Activated CD8-positive, alpha-beta memory T cell treated with anti-CD3 and anti-CD28 coated beads, Interleukin-2, amount 10 ng/mL, durations not matched to agents 7 days and 5 days (primary cell): Measurements from ENCODE around the gene PCP4L1. TPM values are rescaled to one million over a fixed set of nuclear protein-coding genes. Genes with fewer than 3 reads are reported as not detected.
A peak's percentile ranks its signal among the peaks of the same experiment; 100 is the strongest.

Source experiments
- ATAC-seq: fragments of 150-1000 bp; cut with Tn5 transposase; one replicate; pipeline ENCODE4 v1.10.0; 2021; ENCODE audit warnings: moderate library complexity
- CTCF ChIA-PET: fragments of 350-600 bp; sonication (Branson Sonifier 250); formaldehyde crosslinking; loops from one replicate; lab custom pipeline; 2021; ENCODE audit warnings: antibody characterized with exemption; lab: Charles Lee
- DNase-seq: peaks from one replicate; pipeline ENCODE4 v3.0.0-alpha.2; 2020
- H3K27ac Mint-ChIP-seq: one replicate; pipeline ENCODE4 v1.8.0; 2021; ENCODE audit warnings: mild to moderate bottlenecking, mixed read lengths
- H3K27me3 Mint-ChIP-seq: one replicate; pipeline ENCODE4 v1.8.0; 2021; ENCODE audit warnings: mixed read lengths
- H3K36me3 Mint-ChIP-seq: one replicate; pipeline ENCODE4 v1.8.0; 2021; ENCODE audit warnings: mild to moderate bottlenecking, mixed read lengths
- H3K4me1 Mint-ChIP-seq: one replicate; pipeline ENCODE4 v1.8.0; 2021; ENCODE audit warnings: mixed read lengths
- H3K4me3 Mint-ChIP-seq: one replicate; pipeline ENCODE4 v1.8.0; 2021; ENCODE audit warnings: mild to moderate bottlenecking, moderate library complexity, mixed read lengths
- H3K9me3 Mint-ChIP-seq: one replicate; pipeline ENCODE4 v1.8.0; 2022; ENCODE audit warnings: low read depth, mixed read lengths
- total RNA-seq, 2 experiments: library from RNA; stranded (reverse); gene quantifications; one replicate each; pipeline ENCODE4 v1.2.3, GENCODE V29; 2021

PCP4L1 gene
- total RNA-seq, 2 experiments from 2014 or later: not detected

DNA sequence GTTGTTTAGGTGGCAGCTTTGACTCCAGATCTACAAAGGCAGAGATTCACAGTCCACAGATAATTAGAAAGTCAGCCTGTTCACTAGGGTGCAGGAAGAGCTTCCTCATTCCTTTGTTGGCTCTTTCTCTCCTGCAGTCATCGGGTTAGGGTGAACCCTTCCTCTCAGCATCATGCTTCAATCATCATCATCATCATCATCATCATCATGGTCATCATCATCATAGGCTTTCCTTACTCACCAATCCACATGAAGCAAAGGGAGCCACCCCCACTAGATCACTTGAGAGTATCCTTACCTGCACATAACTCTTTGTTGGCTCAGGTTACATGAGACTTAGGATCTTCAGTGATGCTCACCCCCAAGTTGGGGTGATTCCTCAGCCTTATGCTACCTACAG lies 32.2 kb downstream of the PCP4L1 start:
- H3K27ac Mint-ChIP-seq: no peak overlapping the region
- H3K36me3 Mint-ChIP-seq: no peaks in the 10 kb centered on the region
- H3K4me3 Mint-ChIP-seq: no peak overlapping the region
- DNase-seq: no peak
- ATAC-seq: no peak
- peaks cover 2% of the 10 kb centered on the region for H3K4me1 Mint-ChIP-seq
- CTCF ChIA-PET: interaction anchor here (0.6 to 4.4 kb wide), 32 partner anchors 8 to 301 kb away, joined by 3 to 39 read pairs (median 4); partner anchors contain the start of genes CFAP126, NDUFS2, PCP4L1 and PPOX
- no peaks in the 10 kb centered on the region for H3K9me3 Mint-ChIP-seq
- H3K27me3 Mint-ChIP-seq: no peaks in the 10 kb centered on the region

DNA sequence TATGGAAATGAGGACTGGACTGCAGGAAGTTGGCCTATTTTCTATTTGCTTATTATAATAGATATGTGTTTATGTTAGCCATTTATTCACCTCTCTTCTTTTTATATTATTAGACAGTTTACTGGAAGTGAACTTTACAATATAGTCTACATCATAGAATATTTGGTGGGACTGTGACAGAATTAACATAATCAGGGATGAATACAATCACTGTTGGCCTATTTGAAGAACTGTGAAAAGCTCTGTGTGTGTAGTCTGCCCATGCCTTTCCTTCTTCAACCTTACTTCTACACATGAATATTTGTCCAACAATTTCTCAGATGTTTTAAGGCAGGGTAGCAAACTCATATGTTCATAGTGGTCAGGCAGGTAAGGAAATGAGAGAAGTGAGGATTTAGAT lies 38.9 kb downstream of the PCP4L1 start:
- CTCF ChIA-PET: interaction anchor here (1.1 kb wide), 1 partner anchor 133 kb away, joined by 3 read pairs; no protein-coding TSS in a partner anchor
- DNase-seq (no peak), ATAC-seq (no peak)
- Mint-ChIP-seq H3K27me3 (no peaks in the 10 kb centered on the region), H3K9me3 (no peaks in the 10 kb centered on the region), H3K36me3 (peaks cover 2% of the 10 kb centered on the region), H3K4me1 (peaks cover 7% of the 10 kb centered on the region), H3K4me3 (no peak overlapping the region), H3K27ac (no peak overlapping the region)

DNA sequence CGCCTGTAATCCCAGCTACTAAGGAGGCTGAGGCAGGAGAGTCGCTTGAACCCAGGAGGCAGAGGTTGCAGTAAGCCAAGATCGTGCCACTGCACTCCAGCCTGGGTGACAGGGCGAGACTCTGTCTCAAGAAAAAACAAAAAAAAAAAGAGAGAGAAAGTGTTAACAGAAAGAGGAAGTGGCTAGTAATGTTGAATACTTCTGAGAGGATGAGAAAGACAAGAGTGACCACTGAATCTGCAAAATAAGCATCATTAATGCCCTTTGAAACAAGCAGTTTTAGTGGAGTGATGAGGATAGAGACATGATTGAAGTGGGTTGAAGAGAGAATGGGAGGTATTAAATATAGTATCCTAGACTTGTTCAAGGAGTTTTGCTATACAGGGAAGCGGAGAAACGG lies 39.6 kb downstream of the PCP4L1 start:
- Mint-ChIP-seq H3K4me1 (peaks cover 7% of the 10 kb centered on the region), H3K36me3 (peaks cover 2% of the 10 kb centered on the region), H3K9me3 (no peaks in the 10 kb centered on the region), H3K27ac (no peak overlapping the region), H3K27me3 (no peaks in the 10 kb centered on the region), H3K4me3 (no peak overlapping the region)
- CTCF ChIA-PET: no interaction called here
- DNase-seq: no peak
- no peak for ATAC-seq

DNA sequence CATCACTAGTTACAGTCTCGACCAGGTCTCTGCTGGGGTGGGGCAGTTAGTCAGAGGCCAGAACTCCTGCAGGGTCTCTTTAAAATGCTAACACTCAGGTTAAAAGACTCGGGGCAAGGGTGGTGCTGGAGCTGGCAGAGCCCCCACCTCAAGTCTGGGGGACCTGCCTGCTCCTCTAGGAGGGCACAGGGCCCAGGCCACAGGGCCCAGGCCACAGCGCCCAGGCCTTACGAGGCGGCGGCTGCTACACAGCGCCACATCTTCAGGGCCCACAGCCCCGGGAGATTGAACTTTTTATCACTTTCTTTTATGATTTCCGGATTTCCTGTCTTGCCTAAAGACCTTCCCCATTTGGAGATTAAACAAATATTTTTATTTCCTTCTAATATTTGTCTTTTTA lies 40.8 kb downstream of the PCP4L1 start:
- Mint-ChIP-seq H3K4me3 (no peak overlapping the region), H3K27ac (no peak overlapping the region), H3K27me3 (no peaks in the 10 kb centered on the region), H3K4me1 (peaks cover 14% of the 10 kb centered on the region), H3K36me3 (peaks cover 2% of the 10 kb centered on the region), H3K9me3 (no peaks in the 10 kb centered on the region)
- ATAC-seq (no peak), DNase-seq (no peak)
- CTCF ChIA-PET: no interaction called here

DNA sequence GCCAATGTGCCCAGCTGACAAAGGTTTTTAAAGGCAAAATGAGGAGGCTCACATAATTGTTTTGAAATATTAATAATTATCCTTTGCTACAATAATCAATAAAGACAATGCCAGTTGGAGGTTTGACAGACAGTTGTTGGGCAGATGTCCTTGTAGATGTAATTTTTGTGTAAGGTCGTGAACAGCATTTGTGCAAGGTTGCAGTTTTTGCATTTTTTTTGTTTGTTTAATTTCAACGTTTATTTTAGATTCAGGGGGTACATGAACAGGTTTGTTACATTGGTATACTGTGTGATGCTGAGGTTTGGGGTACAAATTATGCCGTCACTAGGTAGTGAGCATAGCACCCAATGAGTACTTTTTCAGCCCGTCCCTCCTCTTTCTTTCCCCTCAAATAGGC lies 41.9 kb downstream of the PCP4L1 start:
- no peak overlapping the region for H3K27ac Mint-ChIP-seq
- CTCF ChIA-PET: no interaction called here
- no peaks in the 10 kb centered on the region for H3K27me3 Mint-ChIP-seq
- peaks cover 23% of the 10 kb centered on the region for H3K4me1 Mint-ChIP-seq
- H3K36me3 Mint-ChIP-seq: peaks cover 2% of the 10 kb centered on the region
- H3K9me3 Mint-ChIP-seq: no peaks in the 10 kb centered on the region
- DNase-seq (no peak), ATAC-seq (no peak)
- H3K4me3 Mint-ChIP-seq: no peak overlapping the region

DNA sequence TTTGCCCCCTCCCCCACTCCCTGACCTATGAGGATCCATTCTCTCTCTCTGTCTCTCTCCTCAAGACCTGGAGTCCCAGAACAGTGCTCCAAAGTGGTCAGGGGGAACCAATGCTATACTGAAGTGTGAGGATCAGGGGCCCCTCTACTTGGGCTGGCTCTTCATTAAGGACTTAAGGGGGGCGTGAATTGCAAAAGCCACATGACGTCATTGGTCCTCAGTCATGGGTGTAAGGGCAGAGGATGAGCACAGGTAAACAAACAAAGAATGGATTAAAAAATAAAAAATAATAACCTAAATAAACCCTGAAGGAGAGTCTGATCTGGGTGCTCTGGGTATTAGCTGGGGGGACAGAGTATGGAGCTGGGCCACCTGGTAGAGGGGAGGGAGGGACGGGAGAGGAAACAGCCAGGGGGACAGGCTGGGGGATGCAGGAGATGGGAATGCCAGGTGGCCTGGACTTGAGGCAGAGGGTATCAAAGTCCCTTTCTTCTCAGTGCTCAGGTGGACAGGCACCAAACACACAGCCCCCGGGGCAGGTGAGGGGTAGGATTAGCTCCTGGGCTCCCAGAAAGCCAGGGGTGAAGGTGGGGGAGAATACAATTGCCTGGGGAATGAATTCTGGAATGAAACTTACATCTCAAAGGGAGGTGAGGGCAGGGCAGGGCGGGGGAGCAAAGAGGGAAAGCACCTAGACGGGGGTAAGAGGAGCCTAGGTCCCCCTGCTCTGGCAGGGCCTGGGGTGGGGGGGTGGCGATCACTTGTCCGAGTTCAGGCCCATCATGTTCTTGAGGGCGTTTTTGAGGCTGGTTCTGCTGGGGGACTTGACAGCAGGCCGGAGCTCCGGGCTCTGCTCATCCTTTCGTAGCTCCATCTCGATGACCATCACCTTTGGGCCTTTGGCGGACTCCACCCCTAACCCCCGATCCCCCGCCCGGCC lies 46.7 kb downstream of the PCP4L1 start:
- CTCF ChIA-PET: interaction anchor here (0.6 to 4.4 kb wide), 22 partner anchors 10 to 152 kb away, joined by 3 to 34 read pairs (median 4); partner anchors contain the start of genes APOA2, CFAP126, FCER1G and TOMM40L
- H3K9me3 Mint-ChIP-seq: no peaks in the 10 kb centered on the region
- H3K36me3 Mint-ChIP-seq: peaks cover 4% of the 10 kb centered on the region
- peak overlapping the region; percentile 90 for H3K27ac Mint-ChIP-seq
- no peaks in the 10 kb centered on the region for H3K27me3 Mint-ChIP-seq
- ATAC-seq: no peak
- peaks cover 32% of the 10 kb centered on the region for H3K4me1 Mint-ChIP-seq
- H3K4me3 Mint-ChIP-seq: peak overlapping the region; percentile 99
- DNase-seq: no peak

DNA sequence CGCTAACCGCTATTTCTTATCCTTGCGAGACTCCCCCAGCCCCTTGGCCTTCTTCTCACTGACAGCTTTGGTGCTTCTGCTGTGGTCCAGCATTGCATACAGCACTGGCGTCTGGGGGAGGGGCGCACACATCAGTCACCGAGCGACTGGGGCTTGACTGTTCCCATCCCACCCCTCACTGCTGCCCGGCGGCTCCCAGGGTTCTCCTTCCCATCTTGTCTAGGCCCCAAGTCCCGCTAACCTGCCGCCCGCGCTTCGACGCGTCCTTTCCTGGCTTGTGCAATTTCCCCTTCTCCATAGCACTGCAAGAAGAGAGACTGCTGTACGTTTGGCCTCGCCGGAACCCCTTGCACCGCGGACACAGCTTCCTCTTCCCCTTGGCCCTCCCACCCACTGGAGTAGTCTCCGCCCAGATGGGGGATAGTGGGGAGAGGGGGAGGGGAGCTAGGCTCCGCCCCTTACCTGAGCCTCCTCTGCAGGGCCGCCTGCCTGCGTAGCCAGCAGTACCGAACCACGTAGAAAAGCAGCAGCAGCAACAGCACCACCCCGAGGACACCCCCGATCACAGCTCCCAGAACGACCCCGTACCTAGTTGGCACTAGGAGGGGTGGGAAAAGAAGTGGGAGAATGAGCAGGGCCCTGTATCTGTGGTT lies 47.4 kb downstream of the PCP4L1 start:
- H3K36me3 Mint-ChIP-seq: peaks cover 2% of the 10 kb centered on the region
- H3K27ac Mint-ChIP-seq: peak overlapping the region; percentile 90
- H3K27me3 Mint-ChIP-seq: no peaks in the 10 kb centered on the region
- H3K9me3 Mint-ChIP-seq: no peaks in the 10 kb centered on the region
- CTCF ChIA-PET: interaction anchor here (0.7 to 4.4 kb wide), 23 partner anchors 9 to 153 kb away, joined by 3 to 34 read pairs (median 4); partner anchors contain the start of genes ADAMTS4, APOA2, CFAP126 and FCER1G
- ATAC-seq (peak; percentile 96), DNase-seq (peak; percentile 92)
- H3K4me3 Mint-ChIP-seq: peak overlapping the region; percentile 99
- peaks cover 32% of the 10 kb centered on the region for H3K4me1 Mint-ChIP-seq

DNA sequence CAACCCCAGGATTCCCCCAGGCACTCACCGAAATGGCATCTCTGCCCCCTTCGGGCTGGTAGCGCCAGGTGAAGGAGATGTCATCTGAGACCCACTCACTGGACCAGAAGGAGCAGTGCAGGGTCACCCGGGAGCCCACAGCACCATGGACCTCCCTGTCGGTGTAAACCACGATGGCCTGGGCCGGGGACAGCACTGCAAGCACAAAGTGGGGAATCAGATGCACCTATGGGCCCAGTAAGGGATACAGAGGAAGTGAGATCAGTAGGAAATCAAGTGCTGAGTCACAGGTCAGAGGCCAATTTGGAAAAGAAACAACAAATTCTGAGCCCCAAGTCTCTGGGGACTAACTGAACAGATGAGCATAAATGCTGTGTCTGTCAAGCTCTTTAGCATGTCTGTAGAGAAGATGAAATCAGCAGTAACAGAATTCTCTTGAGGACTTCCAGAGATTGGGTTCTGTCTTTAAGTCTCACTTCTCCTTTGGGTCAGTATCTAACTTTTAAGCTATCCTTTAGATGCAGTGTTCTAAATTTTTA lies 48.8 kb downstream of the PCP4L1 start:
- no peaks in the 10 kb centered on the region for H3K9me3 Mint-ChIP-seq
- no peaks in the 10 kb centered on the region for H3K27me3 Mint-ChIP-seq
- DNase-seq (peak; percentile 43), ATAC-seq (no peak)
- peaks cover 32% of the 10 kb centered on the region for H3K4me1 Mint-ChIP-seq
- H3K36me3 Mint-ChIP-seq: peaks cover 2% of the 10 kb centered on the region
- peak overlapping the region; percentile 37 for H3K27ac Mint-ChIP-seq
- CTCF ChIA-PET: interaction anchor here (1.2 to 4.4 kb wide), 8 partner anchors 12 to 154 kb away, joined by 3 to 34 read pairs (median 7); partner anchors contain the start of genes CFAP126, TOMM40L and UFC1
- H3K4me3 Mint-ChIP-seq: no peak overlapping the region

DNA sequence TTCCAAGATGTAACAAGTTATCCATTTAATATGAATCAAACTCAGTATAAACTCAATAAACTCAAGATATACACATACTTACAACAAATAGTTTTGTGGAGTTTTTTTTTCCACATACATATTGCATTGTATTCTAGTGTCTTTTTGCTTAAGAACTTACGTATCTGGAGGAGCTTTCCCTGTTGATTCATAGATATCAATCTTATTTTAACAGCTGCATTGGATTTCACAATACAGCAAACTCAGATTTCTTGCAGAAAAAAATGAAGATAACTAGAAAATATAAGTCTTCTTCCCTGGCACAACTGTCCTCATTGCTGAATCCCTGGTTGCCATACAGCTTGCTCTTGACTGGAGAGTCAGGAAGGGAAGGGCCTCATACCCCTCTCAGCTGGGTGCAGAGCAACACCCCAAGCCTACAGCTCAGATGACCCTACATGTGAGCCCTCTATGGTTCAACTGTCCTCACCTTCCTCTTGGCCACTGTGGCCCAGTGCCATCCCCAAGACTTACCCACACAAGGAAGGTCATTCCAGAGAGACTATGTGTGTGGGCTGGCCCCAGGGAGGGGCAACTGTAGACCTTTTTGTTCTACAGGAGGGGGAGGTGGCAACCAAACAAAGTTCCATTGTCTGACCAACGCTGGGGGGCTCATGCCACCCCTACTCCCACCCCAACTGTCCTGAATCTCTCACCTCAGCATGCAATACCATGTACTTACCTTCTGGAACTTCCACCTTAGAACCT lies 49.5 kb downstream of the PCP4L1 start:
- CTCF ChIA-PET: interaction anchor here (1.2 to 4.4 kb wide), 3 partner anchors 14 to 126 kb away, joined by 3 to 34 read pairs (median 6); partner anchors contain the start of gene TOMM40L
- Mint-ChIP-seq H3K27ac (peak overlapping the region; percentile 35), H3K4me1 (peaks cover 32% of the 10 kb centered on the region), H3K27me3 (no peaks in the 10 kb centered on the region), H3K9me3 (no peaks in the 10 kb centered on the region), H3K36me3 (peaks cover 2% of the 10 kb centered on the region), H3K4me3 (no peak overlapping the region)
- DNase-seq (no peak), ATAC-seq (no peak)

DNA sequence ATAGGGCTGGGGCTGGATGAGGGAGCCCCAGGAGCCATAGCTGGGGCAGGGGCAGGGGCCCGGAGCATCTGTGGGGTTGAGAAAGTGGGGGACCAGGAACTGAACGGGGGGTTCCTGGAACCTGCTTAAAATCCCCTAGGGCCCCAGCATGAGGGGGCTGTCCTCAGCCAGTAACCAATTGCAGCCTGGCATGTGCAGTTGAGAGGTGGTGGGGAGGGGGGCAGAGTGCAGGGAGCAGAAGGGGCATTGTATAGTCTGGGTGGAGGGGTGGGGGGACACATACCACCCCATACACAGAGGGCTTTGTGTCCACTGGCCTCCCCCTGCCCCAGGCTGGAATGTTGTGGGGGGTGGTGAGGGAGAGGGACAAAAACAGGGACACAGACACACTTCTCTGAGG lies 51.3 kb downstream of the PCP4L1 start, which contains the start of gene MPZ:
MPZ (minus strand) TSS at position 101 of the 400 bp plus-strand sequence; CDS start at position 38, 63 bp downstream.
- no peak within 1 kb of the TSS for H3K27ac Mint-ChIP-seq
- ATAC-seq: no peak
- DNase-seq: no peak
- no peaks in the 10 kb centered on the region for H3K9me3 Mint-ChIP-seq
- no peak within 1 kb of the TSS for H3K4me3 Mint-ChIP-seq
- H3K36me3 Mint-ChIP-seq: peaks cover 2% of the 10 kb centered on the region
- H3K4me1 Mint-ChIP-seq: peaks cover 30% of the 10 kb centered on the region
- H3K27me3 Mint-ChIP-seq: no peaks in the 10 kb centered on the region
- CTCF ChIA-PET: interaction anchor here (0.6 kb wide), 1 partner anchor 37 kb away, joined by 3 read pairs; no protein-coding TSS in a partner anchor

DNA sequence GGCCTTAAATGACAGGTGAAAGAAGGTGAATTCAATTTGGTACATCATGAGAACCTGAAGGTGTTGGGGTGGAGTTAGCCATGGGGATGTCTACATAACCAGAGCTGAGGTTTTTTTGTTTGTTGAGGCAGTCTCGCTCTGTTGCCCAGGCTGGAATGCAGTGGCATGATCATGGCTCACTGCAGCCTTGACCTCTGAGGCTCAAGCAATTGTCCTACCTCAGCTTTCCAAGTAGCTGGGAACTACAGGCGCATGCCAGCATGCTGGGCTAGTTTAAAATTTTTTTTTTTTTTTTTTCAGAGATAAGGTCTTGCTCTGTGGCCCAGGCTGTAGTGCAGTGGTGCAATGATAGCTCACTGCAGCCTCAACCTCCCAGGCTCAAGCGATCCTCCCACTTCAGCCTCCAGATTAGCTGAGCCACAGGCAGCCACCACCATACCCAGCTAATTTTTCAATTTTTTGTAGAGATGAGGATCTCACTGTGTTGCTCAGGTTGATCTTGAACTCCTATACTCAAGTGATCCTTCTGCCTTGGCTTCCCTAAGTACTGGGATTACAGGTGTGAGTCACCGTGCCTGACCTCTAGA lies 53.1 kb downstream of the PCP4L1 start:
- Mint-ChIP-seq H3K4me1 (peaks cover 30% of the 10 kb centered on the region), H3K9me3 (no peaks in the 10 kb centered on the region), H3K27ac (no peak overlapping the region), H3K27me3 (no peaks in the 10 kb centered on the region), H3K36me3 (peaks cover 1% of the 10 kb centered on the region), H3K4me3 (no peak overlapping the region)
- ATAC-seq (no peak), DNase-seq (no peak)
- CTCF ChIA-PET: interaction anchor here (1.0 kb wide), 1 partner anchor 70 kb away, joined by 3 read pairs; no protein-coding TSS in a partner anchor
